CD14-positive monocyte (primary cell): Measurements from ENCODE around the gene SEPTIN7. TPM values are rescaled to one million over a fixed set of nuclear protein-coding genes. Genes with fewer than 3 reads are reported as not detected.

Experiments
- DNase-seq, 3 donors: peaks; one replicate each; pipeline ENCODE4 v3.0.0-alpha.2; 2011 to 2022
- H2AFZ ChIP-seq: 2 replicates; pipeline ENCODE4 v1.6.0; 2012; ENCODE audit warnings: mild to moderate bottlenecking, low read depth, low read length, inconsistent platforms; ENCODE audit not compliant: insufficient read depth, poor library complexity, severe bottlenecking
- H3K27ac ChIP-seq, 2 donors: 1 replicate in 1 of 2; 2 replicates in 1 of 2; pipeline ENCODE4 v1.5.1; 2012 to 2013; ENCODE audit warnings: low read length in 2 of 2, control low read depth in 1 of 2, inconsistent platforms in 1 of 2, low read depth in 1 of 2, mild to moderate bottlenecking in 1 of 2
- H3K27me3 ChIP-seq, 2 donors: one replicate each; pipeline versions ENCODE4 v1.6.0 to v1.6.1; 2011 to 2013; ENCODE audit warnings: low read length in 2 of 2; ENCODE audit not compliant: control insufficient read depth in 2 of 2, insufficient read depth in 2 of 2
- H3K36me3 ChIP-seq, 2 donors: replicated peaks in 1 of 2; 1 replicate in 1 of 2; 2 replicates in 1 of 2; pipeline versions ENCODE4 v1.5.1 to v1.6.1; 2012 to 2013; ENCODE audit warnings: low read length in 2 of 2, control low read depth in 1 of 2, inconsistent platforms in 1 of 2, mild to moderate bottlenecking in 1 of 2; ENCODE audit not compliant: insufficient read depth in 2 of 2, control insufficient read depth in 1 of 2
- H3K4me1 ChIP-seq, 2 donors: 1 replicate in 1 of 2; 2 replicates in 1 of 2; pipeline versions ENCODE4 v1.5.1 to v1.6.1; 2012 to 2013; ENCODE audit warnings: low read length in 2 of 2, control low read depth in 1 of 2, inconsistent platforms in 1 of 2, mild to moderate bottlenecking in 1 of 2, moderate library complexity in 1 of 2; ENCODE audit not compliant: insufficient read depth in 2 of 2, control insufficient read depth in 1 of 2
- H3K4me2 ChIP-seq: replicated peaks from 2 replicates; pipeline ENCODE3; 2012; ENCODE audit warnings: low read length, moderate library complexity, mild to moderate bottlenecking; ENCODE audit not compliant: poor library complexity, severe bottlenecking; ENCODE audit errors: extremely low read depth
- H3K4me3 ChIP-seq, 3 experiments: fragments of 200-600 bp in 1 of 3; sonication (generic) in 1 of 3; replicated peaks in 1 of 3; 1 replicate in 2 of 3; 2 replicates in 1 of 3; pipeline ENCODE4 v1.5.1; 2011 to 2013; ENCODE audit warnings: low read length in 3 of 3, mild to moderate bottlenecking in 3 of 3, control low read depth in 2 of 3, low read depth in 2 of 3, inconsistent platforms in 1 of 3, moderate library complexity in 1 of 3
- H3K79me2 ChIP-seq: 2 replicates; pipeline ENCODE4 v1.6.0; 2012; ENCODE audit warnings: mild to moderate bottlenecking, control low read depth, inconsistent platforms, low read length, moderate library complexity; ENCODE audit not compliant: insufficient read depth
- H3K9ac ChIP-seq: 2 replicates; pipeline ENCODE4 v1.6.0; 2017; ENCODE audit warnings: low read length, mild to moderate bottlenecking; ENCODE audit not compliant: insufficient read depth, poor library complexity, severe bottlenecking
- H3K9me3 ChIP-seq, 2 donors: replicated peaks in 1 of 2; 1 replicate in 1 of 2; 2 replicates in 1 of 2; pipeline versions ENCODE4 v1.5.1 to v1.6.1; 2012 to 2013; ENCODE audit warnings: low read length in 2 of 2, control low read depth in 1 of 2; ENCODE audit not compliant: control insufficient read depth in 1 of 2, insufficient read depth in 1 of 2
- H4K20me1 ChIP-seq: 2 replicates; pipeline ENCODE4 v1.6.0; 2012; ENCODE audit warnings: mild to moderate bottlenecking, low read length, control low read depth, moderate library complexity; ENCODE audit not compliant: insufficient read depth
- H3K27ac Mint-ChIP-seq, 7 donors: one replicate each; pipeline ENCODE4 v1.8.0; 2020; ENCODE audit warnings: mild to moderate bottlenecking in 7 of 7, mixed read lengths in 7 of 7, moderate library complexity in 6 of 7, inconsistent platforms in 2 of 7
- H3K27me3 Mint-ChIP-seq, 3 donors: one replicate each; pipeline ENCODE4 v1.8.0; 2021 to 2022; ENCODE audit warnings: low read depth in 3 of 3, mild to moderate bottlenecking in 3 of 3, mixed read lengths in 3 of 3, moderate library complexity in 3 of 3, inconsistent platforms in 1 of 3
- H3K36me3 Mint-ChIP-seq, 2 donors: one replicate each; pipeline ENCODE4 v1.8.0; 2020; ENCODE audit warnings: mixed read lengths in 2 of 2, inconsistent platforms in 1 of 2, mild to moderate bottlenecking in 1 of 2
- H3K4me1 Mint-ChIP-seq: one replicate; pipeline ENCODE4 v1.8.0; 2020; ENCODE audit warnings: mild to moderate bottlenecking, mixed read lengths
- H3K4me3 Mint-ChIP-seq, 2 donors: one replicate each; pipeline ENCODE4 v1.8.0; 2020; ENCODE audit warnings: mild to moderate bottlenecking in 2 of 2, mixed read lengths in 2 of 2, moderate library complexity in 1 of 2
- H3K9me3 Mint-ChIP-seq, 7 donors: one replicate each; pipeline ENCODE4 v1.8.0; 2020 to 2022; ENCODE audit warnings: mixed read lengths in 7 of 7, mild to moderate bottlenecking in 6 of 7, moderate library complexity in 6 of 7, inconsistent platforms in 2 of 7
- CTCF ChIP-seq: fragments of 200-600 bp; IDR thresholded peaks from one replicate; pipeline ENCODE4 v1.8.0; 2022; ENCODE audit warnings: antibody characterized with exemption, mild to moderate bottlenecking
- WGBS: methylation state at CpG from one replicate; pipeline ENCODE4 v1.1.5; 2013; ENCODE audit warnings: missing lambda C conversion rate; ENCODE audit not compliant: insufficient coverage; 5-methylcytosine and 5-hydroxymethylcytosine counted together
- intact Hi-C, 2 donors: fragments of 100-400 bp; cut with micrococcal nuclease; formaldehyde crosslinking; loops; one replicate each; pipeline versions ENCODE4 v1.15.0 to v1.15.1; 2023
- polyA plus RNA-seq, 3 donors: library from polyadenylated mRNA; depleted of rRNA in 1 of 3; unstranded in 2 of 3; stranded (reverse) in 1 of 3; fragments of 300-500 nt in 2 of 3; fragments of >200 nt in 1 of 3; fragmentation: Illumina TruSeq in 2 of 3; gene quantifications; 1 replicate in 2 of 3; 2 replicates in 1 of 3; pipeline ENCODE4 v1.2.3, GENCODE V29; 2012 to 2021

SEPTIN7 gene
- polyA plus RNA-seq, 3 donors, result 60.9 to 322 (median 224) TPM

GRCh38 chr7:35757574-35757973 lies 43.3 kb upstream of the SEPTIN7 start:
- H3K4me3 ChIP-seq, result no peak overlapping the region
- H3K27me3 Mint-ChIP-seq, result peaks cover 0 to 3% (median 1%) of the 10 kb centered on the region in 3 donors
- H3K27me3 ChIP-seq, result no peaks in the 10 kb centered on the region
- intact Hi-C loops, result no loop called here
- no peak overlapping the region for H3K4me2 ChIP-seq
- no peak overlapping the region for H3K9ac ChIP-seq
- peaks cover 0 to 3% (median 0%) of the 10 kb centered on the region in 7 donors for H3K9me3 Mint-ChIP-seq
- H3K9me3 ChIP-seq, result no peaks in the 10 kb centered on the region
- no peaks in the 10 kb centered on the region for H3K79me2 ChIP-seq
- H3K27ac ChIP-seq, result no peak overlapping the region
- no peaks in the 10 kb centered on the region for H4K20me1 ChIP-seq
- H2AFZ ChIP-seq, result no peak overlapping the region
- TF ChIP-seq CTCF, result no peak
- no peaks in the 10 kb centered on the region for H3K4me1 ChIP-seq
- H3K36me3 Mint-ChIP-seq, result no peaks in the 10 kb centered on the region
- WGBS, result no CpG with 5 or more reads among the region's 3 CpGs
- H3K27ac Mint-ChIP-seq, result no peak overlapping the region
- H3K4me3 Mint-ChIP-seq, result no peak overlapping the region
- peaks cover 2% of the 10 kb centered on the region for H3K4me1 Mint-ChIP-seq
- H3K36me3 ChIP-seq, result no peaks in the 10 kb centered on the region
- DNase-seq, result no peak

GRCh38 chr7:35758421-35758820 lies 42.4 kb upstream of the SEPTIN7 start:
- Mint-ChIP-seq H3K27ac (peak overlapping the region in 1 of 7 donors; percentile 12), H3K36me3 (no peaks in the 10 kb centered on the region), H3K27me3 (peaks cover 0 to 3% (median 1%) of the 10 kb centered on the region in 3 donors), H3K9me3 (peaks cover 0 to 3% (median 0%) of the 10 kb centered on the region in 7 donors), H3K4me3 (no peak overlapping the region), H3K4me1 (peaks cover 2% of the 10 kb centered on the region)
- Histone ChIP-seq H3K36me3 (no peaks in the 10 kb centered on the region), H3K4me3 (no peak overlapping the region), H2AFZ (no peak overlapping the region), H3K9me3 (no peaks in the 10 kb centered on the region), H3K27me3 (no peaks in the 10 kb centered on the region), H3K4me1 (no peaks in the 10 kb centered on the region), H3K9ac (no peak overlapping the region), H3K27ac (no peak overlapping the region), H3K79me2 (no peaks in the 10 kb centered on the region), H3K4me2 (no peak overlapping the region), H4K20me1 (no peaks in the 10 kb centered on the region)
- intact Hi-C loops, result no loop called here
- WGBS, result 0% methylated on average over 1 of the region's 2 CpGs
- DNase-seq, result peak in 1 of 3 donors; percentile 5
- no peak for TF ChIP-seq CTCF
